A549 (cell line): ENCODE data around the gene KCNJ6.

Experiments used
- CEBPB ChIP-seq, 2 experiments: fragments of >200 bp in 1 of 2; sonication (Bioruptor Twin) in 1 of 2; formaldehyde crosslinking in 1 of 2; IDR thresholded peaks; 2 replicates each; pipeline ENCODE4 v1.6.1; 2012 to 2016
- EP300 ChIP-seq, 2 experiments: fragments of >200 bp; sonication (Bioruptor Twin); formaldehyde crosslinking; IDR thresholded peaks; 2 replicates in 1 of 2; 3 replicates in 1 of 2; pipeline ENCODE4 v1.6.1; 2016 to 2017
- ESRRA ChIP-seq: fragments of 150-350 bp; IDR thresholded peaks from 2 replicates; pipeline ENCODE4 v1.6.1; 2014; ENCODE audit warnings: mild to moderate bottlenecking, low read length, borderline replicate concordance
- KDM1A ChIP-seq: fragments of 200-600 bp; sonication (generic); IDR thresholded peaks from 2 replicates; pipeline ENCODE4 v1.6.1; 2016; ENCODE audit warnings: low read depth, mild to moderate bottlenecking
- POLR2A ChIP-seq: IDR thresholded peaks from 2 replicates; pipeline ENCODE4 v1.6.1; 2012; ENCODE audit warnings: mild to moderate bottlenecking, low read length
- TF ChIP-seq, protein P1 (sequence below): fragments of >200 bp; sonication (Bioruptor Twin); formaldehyde crosslinking; IDR thresholded peaks from 3 replicates; pipeline ENCODE4 v1.5.1; 2016
- TF ChIP-seq, protein P2 (sequence below): fragments of 450-650 bp; IDR thresholded peaks from 2 replicates; pipeline ENCODE4 v1.6.1; 2014; ENCODE audit warnings: antibody characterized with exemption
- TF ChIP-seq, protein P3 (sequence below): fragments of 200-600 bp; sonication (generic); IDR thresholded peaks from 2 replicates; pipeline ENCODE4 v1.6.1; 2016; ENCODE audit warnings: antibody characterized with exemption, mild to moderate bottlenecking, moderate library complexity
- TF ChIP-seq, protein P4 (sequence below): IDR thresholded peaks from 2 replicates; pipeline ENCODE4 v1.6.1; 2012

DNA sequence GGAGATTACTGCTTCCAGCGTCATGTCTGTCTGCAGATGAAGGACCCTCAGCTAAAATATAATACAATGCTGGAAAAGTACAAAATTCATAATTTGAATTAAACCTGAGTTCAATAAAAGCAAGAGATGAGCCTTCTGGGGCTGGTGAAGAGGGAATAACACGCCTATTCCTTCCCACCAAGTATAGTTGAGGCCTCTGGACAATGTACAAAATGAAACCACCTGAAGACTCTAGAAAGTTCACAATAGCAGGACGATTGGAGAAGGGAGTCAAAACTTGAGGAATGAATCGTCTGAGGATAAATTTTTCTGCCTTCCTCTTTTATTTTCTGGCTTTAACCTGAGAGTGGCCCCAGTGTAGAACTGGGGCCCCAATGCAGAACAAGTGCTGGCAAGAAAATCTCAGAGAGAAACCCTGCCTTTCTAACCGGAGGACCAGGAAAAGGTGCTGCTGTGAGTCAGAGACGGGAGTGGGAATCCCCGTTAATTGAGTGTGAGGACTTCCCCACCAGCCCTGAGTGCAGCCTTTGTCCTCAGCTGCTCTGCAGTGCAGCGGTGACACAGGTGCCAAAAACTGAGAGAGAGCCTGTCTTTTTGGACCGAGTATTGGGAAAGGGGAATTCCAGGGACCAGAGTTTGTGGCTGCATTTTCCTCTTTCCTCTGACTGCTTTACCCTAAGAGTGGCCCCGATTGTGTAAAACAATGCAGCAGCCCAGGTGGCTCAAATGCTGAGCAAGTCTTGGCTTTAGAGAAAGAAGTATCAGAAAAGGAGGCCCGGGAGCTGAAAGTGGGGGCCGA is 284.7 kb downstream of the KCNJ6 start:
- TF ChIP-seq EP300 (IDR thresholded peaks at IDR 0.05) (no peak), ESRRA (no peak), CEBPB (IDR thresholded peaks at IDR 0.05) (no peak), KDM1A (no peak), POLR2A (no peak)
- TF ChIP-seq, protein P1, sequence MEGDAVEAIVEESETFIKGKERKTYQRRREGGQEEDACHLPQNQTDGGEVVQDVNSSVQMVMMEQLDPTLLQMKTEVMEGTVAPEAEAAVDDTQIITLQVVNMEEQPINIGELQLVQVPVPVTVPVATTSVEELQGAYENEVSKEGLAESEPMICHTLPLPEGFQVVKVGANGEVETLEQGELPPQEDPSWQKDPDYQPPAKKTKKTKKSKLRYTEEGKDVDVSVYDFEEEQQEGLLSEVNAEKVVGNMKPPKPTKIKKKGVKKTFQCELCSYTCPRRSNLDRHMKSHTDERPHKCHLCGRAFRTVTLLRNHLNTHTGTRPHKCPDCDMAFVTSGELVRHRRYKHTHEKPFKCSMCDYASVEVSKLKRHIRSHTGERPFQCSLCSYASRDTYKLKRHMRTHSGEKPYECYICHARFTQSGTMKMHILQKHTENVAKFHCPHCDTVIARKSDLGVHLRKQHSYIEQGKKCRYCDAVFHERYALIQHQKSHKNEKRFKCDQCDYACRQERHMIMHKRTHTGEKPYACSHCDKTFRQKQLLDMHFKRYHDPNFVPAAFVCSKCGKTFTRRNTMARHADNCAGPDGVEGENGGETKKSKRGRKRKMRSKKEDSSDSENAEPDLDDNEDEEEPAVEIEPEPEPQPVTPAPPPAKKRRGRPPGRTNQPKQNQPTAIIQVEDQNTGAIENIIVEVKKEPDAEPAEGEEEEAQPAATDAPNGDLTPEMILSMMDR, result no peak
- TF ChIP-seq, protein P2, sequence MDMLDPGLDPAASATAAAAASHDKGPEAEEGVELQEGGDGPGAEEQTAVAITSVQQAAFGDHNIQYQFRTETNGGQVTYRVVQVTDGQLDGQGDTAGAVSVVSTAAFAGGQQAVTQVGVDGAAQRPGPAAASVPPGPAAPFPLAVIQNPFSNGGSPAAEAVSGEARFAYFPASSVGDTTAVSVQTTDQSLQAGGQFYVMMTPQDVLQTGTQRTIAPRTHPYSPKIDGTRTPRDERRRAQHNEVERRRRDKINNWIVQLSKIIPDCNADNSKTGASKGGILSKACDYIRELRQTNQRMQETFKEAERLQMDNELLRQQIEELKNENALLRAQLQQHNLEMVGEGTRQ, result no peak
- TF ChIP-seq, protein P3, sequence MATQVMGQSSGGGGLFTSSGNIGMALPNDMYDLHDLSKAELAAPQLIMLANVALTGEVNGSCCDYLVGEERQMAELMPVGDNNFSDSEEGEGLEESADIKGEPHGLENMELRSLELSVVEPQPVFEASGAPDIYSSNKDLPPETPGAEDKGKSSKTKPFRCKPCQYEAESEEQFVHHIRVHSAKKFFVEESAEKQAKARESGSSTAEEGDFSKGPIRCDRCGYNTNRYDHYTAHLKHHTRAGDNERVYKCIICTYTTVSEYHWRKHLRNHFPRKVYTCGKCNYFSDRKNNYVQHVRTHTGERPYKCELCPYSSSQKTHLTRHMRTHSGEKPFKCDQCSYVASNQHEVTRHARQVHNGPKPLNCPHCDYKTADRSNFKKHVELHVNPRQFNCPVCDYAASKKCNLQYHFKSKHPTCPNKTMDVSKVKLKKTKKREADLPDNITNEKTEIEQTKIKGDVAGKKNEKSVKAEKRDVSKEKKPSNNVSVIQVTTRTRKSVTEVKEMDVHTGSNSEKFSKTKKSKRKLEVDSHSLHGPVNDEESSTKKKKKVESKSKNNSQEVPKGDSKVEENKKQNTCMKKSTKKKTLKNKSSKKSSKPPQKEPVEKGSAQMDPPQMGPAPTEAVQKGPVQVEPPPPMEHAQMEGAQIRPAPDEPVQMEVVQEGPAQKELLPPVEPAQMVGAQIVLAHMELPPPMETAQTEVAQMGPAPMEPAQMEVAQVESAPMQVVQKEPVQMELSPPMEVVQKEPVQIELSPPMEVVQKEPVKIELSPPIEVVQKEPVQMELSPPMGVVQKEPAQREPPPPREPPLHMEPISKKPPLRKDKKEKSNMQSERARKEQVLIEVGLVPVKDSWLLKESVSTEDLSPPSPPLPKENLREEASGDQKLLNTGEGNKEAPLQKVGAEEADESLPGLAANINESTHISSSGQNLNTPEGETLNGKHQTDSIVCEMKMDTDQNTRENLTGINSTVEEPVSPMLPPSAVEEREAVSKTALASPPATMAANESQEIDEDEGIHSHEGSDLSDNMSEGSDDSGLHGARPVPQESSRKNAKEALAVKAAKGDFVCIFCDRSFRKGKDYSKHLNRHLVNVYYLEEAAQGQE, result no peak
- TF ChIP-seq, protein P4, sequence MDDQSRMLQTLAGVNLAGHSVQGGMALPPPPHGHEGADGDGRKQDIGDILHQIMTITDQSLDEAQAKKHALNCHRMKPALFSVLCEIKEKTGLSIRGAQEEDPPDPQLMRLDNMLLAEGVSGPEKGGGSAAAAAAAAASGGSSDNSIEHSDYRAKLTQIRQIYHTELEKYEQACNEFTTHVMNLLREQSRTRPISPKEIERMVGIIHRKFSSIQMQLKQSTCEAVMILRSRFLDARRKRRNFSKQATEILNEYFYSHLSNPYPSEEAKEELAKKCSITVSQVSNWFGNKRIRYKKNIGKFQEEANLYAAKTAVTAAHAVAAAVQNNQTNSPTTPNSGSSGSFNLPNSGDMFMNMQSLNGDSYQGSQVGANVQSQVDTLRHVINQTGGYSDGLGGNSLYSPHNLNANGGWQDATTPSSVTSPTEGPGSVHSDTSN, result no peak
